Central memory CD8-positive, alpha-beta T cell (primary cell): ENCODE results near the gene DMRTA1.
"Not testable (repeated sequence)": the region's sequence is repeated elsewhere in the genome, so short reads cannot be mapped to it uniquely, and the experiment has no call there.

ENCODE experiments used
- ATAC-seq: fragments of 150-1000 bp; cut with Tn5 transposase; replicated peaks from 2 replicates; pipeline ENCODE4 v1.10.0; 2022; ENCODE audit warnings: mild to moderate bottlenecking, moderate FRiP score, moderate number of reproducible peaks; ENCODE audit not compliant: poor library complexity, severe bottlenecking; ENCODE audit errors: extremely low read depth
- DNase-seq, 2 donors: peaks; one replicate each; pipeline ENCODE4 v3.0.0; 2021; ENCODE audit warnings: low spot score in 2 of 2
- H3K27ac Mint-ChIP-seq: one replicate; pipeline ENCODE4 v1.8.0; 2022; ENCODE audit warnings: low read depth, mild to moderate bottlenecking, moderate library complexity, mixed read lengths
- H3K27me3 Mint-ChIP-seq: one replicate; pipeline ENCODE4 v1.8.0; 2022; ENCODE audit warnings: mixed read lengths
- H3K36me3 Mint-ChIP-seq: one replicate; pipeline ENCODE4 v1.8.0; 2022; ENCODE audit warnings: mild to moderate bottlenecking, moderate library complexity, mixed read lengths; ENCODE audit not compliant: insufficient read depth
- H3K4me1 Mint-ChIP-seq: one replicate; pipeline ENCODE4 v1.8.0; 2022; ENCODE audit warnings: mixed read lengths
- H3K4me3 Mint-ChIP-seq: one replicate; pipeline ENCODE4 v1.8.0; 2022; ENCODE audit warnings: mild to moderate bottlenecking, moderate library complexity, mixed read lengths
- H3K9me3 Mint-ChIP-seq: one replicate; pipeline ENCODE4 v1.8.0; 2022; ENCODE audit warnings: mixed read lengths

The DMRTA1 gene

GRCh38 chr9:22483528-22484070 lies 37.0 kb downstream of the DMRTA1 start:
- Mint-ChIP-seq H3K27ac (no peak overlapping the region), H3K4me3 (no peak overlapping the region), H3K36me3 (no peaks in the 10 kb centered on the region), H3K9me3 (peaks cover 32% of the 10 kb centered on the region), H3K4me1 (no peaks in the 10 kb centered on the region), H3K27me3 (peaks cover 5% of the 10 kb centered on the region)
- ATAC-seq (no peak), DNase-seq (no peak)

GRCh38 chr9:22496197-22496596 lies 49.6 kb downstream of the DMRTA1 start:
- H3K9me3 Mint-ChIP-seq, result peaks cover 11% of the 10 kb centered on the region
- not testable (repeated sequence) for H3K4me3 Mint-ChIP-seq, H3K27me3 Mint-ChIP-seq, DNase-seq, H3K36me3 Mint-ChIP-seq, ATAC-seq, H3K4me1 Mint-ChIP-seq, H3K27ac Mint-ChIP-seq
